Activated CD8-positive, alpha-beta T cell treated with anti-CD3 and anti-CD28 coated beads, Interleukin-2, amount 10 ng/mL, durations not matched to agents 7 days and 5 days (primary cell): ENCODE measurements around the gene GPR132. TPM values are rescaled to one million over a fixed set of nuclear protein-coding genes. Genes with fewer than 3 reads are reported as not detected.
"Not testable (repeated sequence)": the region's sequence is repeated elsewhere in the genome, so short reads cannot be mapped to it uniquely, and the experiment has no call there.

Source experiments
- ATAC-seq: fragments of 150-1000 bp; cut with Tn5 transposase; one replicate; pipeline ENCODE4 v1.10.0; 2021; ENCODE audit warnings: moderate library complexity
- CTCF ChIA-PET: fragments of 350-600 bp; sonication (Branson Sonifier 250); formaldehyde crosslinking; loops from one replicate; lab custom pipeline; 2021; ENCODE audit warnings: antibody characterized with exemption; lab: Charles Lee
- POLR2A ChIA-PET: fragments of 350-600 bp; sonication (Branson Sonifier 250); formaldehyde crosslinking; loops from one replicate; lab custom pipeline; 2021; ENCODE audit warnings: antibody characterized with exemption; lab: Charles Lee
- DNase-seq: peaks from one replicate; pipeline ENCODE4 v3.0.0-alpha.2; 2020
- H3K27ac Mint-ChIP-seq: one replicate; pipeline ENCODE4 v1.8.0; 2021; ENCODE audit warnings: mild to moderate bottlenecking, mixed read lengths
- H3K27me3 Mint-ChIP-seq: one replicate; pipeline ENCODE4 v1.8.0; 2021; ENCODE audit warnings: low read depth, mixed read lengths
- H3K36me3 Mint-ChIP-seq: one replicate; pipeline ENCODE4 v1.8.0; 2021; ENCODE audit warnings: low read depth, mixed read lengths
- H3K4me1 Mint-ChIP-seq: one replicate; pipeline ENCODE4 v1.8.0; 2021; ENCODE audit warnings: low read depth, mixed read lengths
- H3K4me3 Mint-ChIP-seq: one replicate; pipeline ENCODE4 v1.8.0; 2021; ENCODE audit warnings: mild to moderate bottlenecking, mixed read lengths
- H3K9me3 Mint-ChIP-seq: one replicate; pipeline ENCODE4 v1.8.0; 2022; ENCODE audit warnings: mixed read lengths; ENCODE audit not compliant: insufficient read depth
- total RNA-seq, 2 experiments: library from RNA; stranded (reverse); gene quantifications; one replicate each; pipeline ENCODE4 v1.2.3, GENCODE V29; 2021

GPR132 gene
- total RNA-seq, 2 experiments from 2014 or later, result 35.7 to 40.4 TPM

GRCh38 chr14:105067140-105067968 lies 2.1 kb upstream of the GPR132 start:
- ChIA-PET POLR2A (interaction anchor here (1.2 to 3.4 kb wide), 2 partner anchors 8 to 15 kb away, joined by 4 to 66 read pairs; no protein-coding TSS in a partner anchor), CTCF (interaction anchor here (0.5 to 12.2 kb wide), 6 partner anchors 8 to 23 kb away, joined by 3 to 134 read pairs (median 4); no protein-coding TSS in a partner anchor)
- H3K36me3 Mint-ChIP-seq, result peaks cover 16% of the 10 kb centered on the region
- no peaks in the 10 kb centered on the region for H3K9me3 Mint-ChIP-seq
- ATAC-seq (no peak), DNase-seq (peak; percentile 60)
- peak overlapping the region; percentile 94 for H3K27ac Mint-ChIP-seq
- H3K4me3 Mint-ChIP-seq, result peak overlapping the region; percentile 38
- H3K27me3 Mint-ChIP-seq, result peaks cover 4% of the 10 kb centered on the region
- H3K4me1 Mint-ChIP-seq, result peaks cover 74% of the 10 kb centered on the region

GRCh38 chr14:105066240-105067071 lies 1.2 kb upstream of the GPR132 start:
- peak overlapping the region; percentile 94 for H3K27ac Mint-ChIP-seq
- H3K36me3 Mint-ChIP-seq, result peaks cover 24% of the 10 kb centered on the region
- ATAC-seq, result no peak
- ChIA-PET CTCF (interaction anchor here (1.1 to 12.2 kb wide), 6 partner anchors 7 to 91 kb away, joined by 3 to 134 read pairs (median 6); no protein-coding TSS in a partner anchor), POLR2A (interaction anchor here (1.1 to 3.4 kb wide), 5 partner anchors 9 to 234 kb away, joined by 6 to 66 read pairs (median 15); partner anchors contain the start of genes BRF1 and CDCA4)
- peaks cover 76% of the 10 kb centered on the region for H3K4me1 Mint-ChIP-seq
- H3K4me3 Mint-ChIP-seq, result peak overlapping the region; percentile 88
- no peaks in the 10 kb centered on the region for H3K9me3 Mint-ChIP-seq
- no peaks in the 10 kb centered on the region for H3K27me3 Mint-ChIP-seq
- DNase-seq, result no peak

DNA sequence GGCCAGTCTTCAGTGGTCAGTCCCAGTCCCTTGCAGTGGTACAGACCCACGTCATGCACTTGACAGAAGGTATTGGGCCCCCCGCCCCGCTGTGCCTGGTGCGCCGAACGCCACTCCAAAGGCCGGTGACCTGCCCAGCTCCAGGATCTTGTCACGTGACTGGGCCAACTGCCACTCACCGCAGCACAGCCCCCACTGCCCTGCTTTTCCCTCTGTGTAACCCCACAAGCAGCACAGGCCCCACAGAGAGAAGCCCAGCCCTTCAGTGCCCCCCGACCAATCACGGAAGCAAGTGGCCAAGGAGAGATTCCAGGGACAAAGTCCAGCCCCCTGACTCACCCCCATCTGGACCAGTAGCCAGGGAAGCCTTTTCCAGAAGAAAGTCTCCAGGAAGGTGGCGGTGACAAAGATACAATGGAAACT lies 498 bp downstream of the GPR132 start:
- DNase-seq (peak; percentile 62), ATAC-seq (peak; percentile 1)
- H3K4me1 Mint-ChIP-seq, result peaks cover 74% of the 10 kb centered on the region
- peaks cover 28% of the 10 kb centered on the region for H3K36me3 Mint-ChIP-seq
- H3K27me3 Mint-ChIP-seq, result no peaks in the 10 kb centered on the region
- ChIA-PET CTCF (interaction anchor here (0.9 to 12.2 kb wide), 6 partner anchors 8 to 287 kb away, joined by 3 to 134 read pairs (median 6); no protein-coding TSS in a partner anchor), POLR2A (interaction anchor here (0.6 to 3.4 kb wide), 8 partner anchors 11 to 463 kb away, joined by 3 to 66 read pairs (median 4); partner anchors contain the start of gene BRF1)
- H3K27ac Mint-ChIP-seq, result peak overlapping the region; percentile 94
- peak overlapping the region; percentile 88 for H3K4me3 Mint-ChIP-seq
- H3K9me3 Mint-ChIP-seq, result no peaks in the 10 kb centered on the region

DNA sequence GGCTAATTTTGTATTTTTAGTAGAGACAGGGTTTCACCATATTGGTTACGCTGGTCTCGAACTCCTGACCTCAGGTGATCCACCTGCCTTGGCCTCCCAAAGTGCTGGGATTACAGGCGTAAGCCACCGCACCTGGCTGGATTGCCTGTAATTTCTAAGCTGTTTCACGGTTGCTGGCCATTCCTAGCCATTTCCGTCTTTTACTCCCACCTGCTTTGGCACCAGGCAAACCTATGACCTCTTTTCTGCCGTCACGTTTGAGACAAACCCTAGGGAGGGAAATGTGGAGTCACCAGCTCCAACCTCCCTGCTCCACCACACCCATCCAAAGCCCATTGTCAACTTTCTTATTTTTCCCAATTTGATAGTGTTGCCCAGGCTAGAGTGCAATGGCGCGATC lies 1.2 kb downstream of the GPR132 start:
- Mint-ChIP-seq H3K36me3 (peaks cover 35% of the 10 kb centered on the region), H3K27me3 (no peaks in the 10 kb centered on the region), H3K9me3 (no peaks in the 10 kb centered on the region), H3K27ac (peak overlapping the region; percentile 94), H3K4me3 (peak overlapping the region; percentile 88), H3K4me1 (peaks cover 76% of the 10 kb centered on the region)
- ChIA-PET POLR2A (interaction anchor here (0.8 to 3.4 kb wide), 4 partner anchors 12 to 237 kb away, joined by 3 to 66 read pairs (median 15); partner anchors contain the start of gene BRF1), CTCF (interaction anchor here (8.6 to 12.2 kb wide), 2 partner anchors 19 to 24 kb away, joined by 92 to 134 read pairs; no protein-coding TSS in a partner anchor)
- ATAC-seq (no peak), DNase-seq (no peak)

DNA sequence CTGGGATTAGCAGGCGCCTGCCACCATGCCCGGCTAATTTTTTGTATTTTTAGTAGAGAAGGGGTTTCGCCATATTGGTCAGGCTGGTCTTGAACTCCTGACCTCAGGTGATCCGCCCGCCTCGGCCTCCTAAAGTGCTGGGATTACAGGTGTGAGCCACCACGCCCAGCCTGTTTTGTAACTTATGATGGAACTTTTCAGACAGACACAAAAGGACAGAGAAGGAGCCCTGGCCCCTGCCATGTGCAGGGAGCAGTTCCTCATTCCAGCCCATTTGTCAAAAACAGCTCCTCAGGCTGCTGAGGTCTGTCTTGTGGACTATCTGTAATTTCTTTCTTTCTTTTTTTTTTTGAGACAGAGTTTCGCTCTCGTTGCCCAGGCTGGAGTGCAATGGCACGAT lies 1.7 kb downstream of the GPR132 start:
- H3K27ac Mint-ChIP-seq, result peak overlapping the region; percentile 94
- ATAC-seq, H3K9me3 Mint-ChIP-seq, H3K27me3 Mint-ChIP-seq, DNase-seq: not testable (repeated sequence)
- ChIA-PET POLR2A (interaction anchor here (1.5 to 3.4 kb wide), 2 partner anchors 12 to 229 kb away, joined by 3 to 66 read pairs; no protein-coding TSS in a partner anchor), CTCF (interaction anchor here (0.8 to 12.2 kb wide), 3 partner anchors 11 to 25 kb away, joined by 4 to 134 read pairs (median 92); no protein-coding TSS in a partner anchor)
- H3K4me1 Mint-ChIP-seq, result peaks cover 77% of the 10 kb centered on the region
- H3K4me3 Mint-ChIP-seq, result peak overlapping the region; percentile 88
- peaks cover 36% of the 10 kb centered on the region for H3K36me3 Mint-ChIP-seq

DNA sequence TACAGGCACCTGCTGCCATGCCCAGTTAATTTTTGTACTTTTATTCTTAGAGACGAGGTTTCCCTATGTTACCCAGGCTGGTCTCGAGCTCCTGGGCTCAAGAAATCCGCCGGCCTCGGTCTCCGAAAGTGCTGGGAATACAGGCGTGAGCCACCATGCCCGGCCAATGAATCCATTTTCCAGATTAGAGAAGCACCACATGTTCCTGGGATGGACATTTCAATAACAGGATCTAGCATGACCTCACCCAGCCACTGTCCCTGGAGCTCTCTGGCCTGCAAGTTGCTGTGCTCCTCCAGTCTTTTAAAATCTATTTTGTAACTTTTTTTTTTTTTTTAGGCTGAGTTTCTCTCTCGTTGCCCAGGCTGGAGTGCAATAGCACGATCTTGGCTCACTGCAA lies 2.2 kb downstream of the GPR132 start:
- Mint-ChIP-seq H3K36me3 (peaks cover 39% of the 10 kb centered on the region), H3K4me3 (peak overlapping the region; percentile 88), H3K4me1 (peaks cover 81% of the 10 kb centered on the region), H3K27me3 (no peaks in the 10 kb centered on the region), H3K9me3 (no peaks in the 10 kb centered on the region), H3K27ac (peak overlapping the region; percentile 94)
- ChIA-PET CTCF (interaction anchor here (0.8 to 12.2 kb wide), 3 partner anchors 11 to 25 kb away, joined by 4 to 134 read pairs (median 92); no protein-coding TSS in a partner anchor), POLR2A (interaction anchor here (0.6 to 2.1 kb wide), 4 partner anchors 12 to 1838 kb away, joined by 3 to 14 read pairs (median 6); no protein-coding TSS in a partner anchor)
- DNase-seq, result no peak
- no peak for ATAC-seq

DNA sequence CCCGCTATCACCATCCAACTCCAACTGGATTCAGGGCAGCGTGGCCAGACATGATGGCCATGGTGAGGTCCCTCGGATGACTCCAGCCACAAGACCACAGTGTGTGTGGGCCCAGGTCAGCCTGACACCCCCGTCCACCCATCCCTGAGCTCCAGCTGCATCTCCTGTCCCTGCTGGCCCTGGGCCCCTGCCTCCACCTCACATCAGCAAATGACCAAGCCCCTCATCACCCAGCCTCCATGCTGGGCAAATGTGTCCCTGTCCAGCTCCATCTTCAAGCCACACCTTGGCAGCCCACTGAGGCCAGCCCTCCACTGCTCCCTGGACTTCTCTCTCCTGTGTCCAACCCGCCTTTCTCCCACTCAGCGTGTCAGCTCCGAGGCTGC lies 3.2 kb downstream of the GPR132 start:
- H3K27me3 Mint-ChIP-seq, result no peaks in the 10 kb centered on the region
- ATAC-seq, result no peak
- POLR2A ChIA-PET, result interaction anchor here (1.1 to 2.1 kb wide), 4 partner anchors 13 to 231 kb away, joined by 3 to 14 read pairs (median 4); no protein-coding TSS in a partner anchor
- peaks cover 75% of the 10 kb centered on the region for H3K4me1 Mint-ChIP-seq
- DNase-seq, result no peak
- H3K36me3 Mint-ChIP-seq, result peaks cover 41% of the 10 kb centered on the region
- CTCF ChIA-PET, result interaction anchor here (1.3 to 12.2 kb wide), 4 partner anchors 9 to 26 kb away, joined by 3 to 134 read pairs (median 50); no protein-coding TSS in a partner anchor
- H3K9me3 Mint-ChIP-seq, result no peaks in the 10 kb centered on the region
- peak overlapping the region; percentile 93 for H3K27ac Mint-ChIP-seq
- H3K4me3 Mint-ChIP-seq, result peak overlapping the region; percentile 88

DNA sequence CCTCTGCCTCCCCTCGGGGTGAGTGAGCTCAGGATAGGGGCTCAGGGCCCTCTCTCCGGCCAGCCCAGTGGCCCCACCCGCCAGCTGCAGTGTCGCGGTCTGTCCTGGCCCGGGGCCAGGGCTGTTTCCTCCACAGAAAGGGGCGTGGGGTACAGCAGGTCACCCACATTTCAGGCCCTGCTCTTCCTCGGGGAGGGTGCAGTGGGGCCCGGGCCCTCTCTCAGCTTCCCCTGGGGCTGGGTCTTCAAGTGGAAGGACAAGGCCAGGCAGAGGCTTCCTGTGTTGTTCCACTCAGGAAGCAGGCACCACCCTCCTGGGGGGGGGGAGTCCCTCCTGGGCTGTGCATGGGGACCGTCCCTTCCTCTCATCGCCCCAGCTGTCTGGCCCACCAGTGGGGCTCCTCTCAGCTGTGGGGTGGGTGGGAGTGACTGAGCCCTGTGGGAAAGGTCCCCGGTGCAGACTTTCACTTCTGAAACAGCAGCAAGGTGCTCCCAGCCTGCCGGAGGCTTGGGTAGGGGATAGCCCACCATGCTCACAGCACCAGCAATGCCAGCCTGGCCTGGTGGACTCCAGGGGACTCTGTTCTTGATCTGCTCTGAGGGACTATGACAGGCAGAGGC lies 3.7 kb downstream of the GPR132 start:
- ATAC-seq (peak; percentile 2), DNase-seq (peak; percentile 50)
- H3K9me3 Mint-ChIP-seq, result no peaks in the 10 kb centered on the region
- H3K27ac Mint-ChIP-seq, result peak overlapping the region; percentile 93
- ChIA-PET CTCF (interaction anchor here (1.3 to 12.2 kb wide), 4 partner anchors 10 to 27 kb away, joined by 3 to 134 read pairs (median 50); no protein-coding TSS in a partner anchor), POLR2A (interaction anchor here (1.1 to 2.1 kb wide), 3 partner anchors 13 to 42 kb away, joined by 3 to 14 read pairs (median 4); no protein-coding TSS in a partner anchor)
- H3K27me3 Mint-ChIP-seq, result no peaks in the 10 kb centered on the region
- peaks cover 46% of the 10 kb centered on the region for H3K36me3 Mint-ChIP-seq
- peak overlapping the region; percentile 88 for H3K4me3 Mint-ChIP-seq
- H3K4me1 Mint-ChIP-seq, result peaks cover 71% of the 10 kb centered on the region

DNA sequence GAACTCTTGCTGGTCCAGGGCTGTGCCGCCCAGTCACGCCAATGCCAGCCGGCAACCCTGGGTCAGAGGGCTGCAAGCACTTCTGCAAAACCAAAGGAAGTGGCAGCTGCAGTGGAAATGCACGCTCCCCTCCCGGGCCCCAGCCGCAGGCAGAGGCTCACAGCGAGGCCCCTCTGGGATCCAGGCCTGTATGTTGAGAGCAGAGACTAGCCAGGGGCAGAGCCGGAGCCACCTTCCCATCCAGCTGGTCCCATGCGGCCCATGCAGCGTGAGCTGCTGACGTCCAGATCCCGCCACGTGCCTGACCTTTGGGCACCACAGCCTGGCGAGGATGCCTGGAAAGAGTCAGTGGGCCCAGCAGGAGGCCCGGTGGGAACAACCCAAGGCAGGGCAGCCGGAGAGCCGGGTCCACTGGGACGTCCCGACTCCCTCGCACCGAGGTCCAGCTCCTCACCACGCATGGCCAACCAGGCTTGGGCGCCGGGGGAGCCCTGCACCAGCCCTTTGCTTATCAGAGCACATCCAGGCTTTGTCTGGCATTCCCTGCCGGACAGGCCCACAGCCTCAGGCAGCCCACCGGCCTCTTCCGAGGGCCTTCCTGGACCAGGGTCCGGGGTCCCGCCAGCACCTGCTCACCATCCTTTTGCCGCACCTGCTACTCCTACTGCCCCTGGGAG lies 4.3 kb downstream of the GPR132 start:
- Mint-ChIP-seq H3K27ac (peak overlapping the region; percentile 93), H3K4me3 (peak overlapping the region; percentile 88), H3K36me3 (peaks cover 50% of the 10 kb centered on the region), H3K27me3 (no peaks in the 10 kb centered on the region), H3K9me3 (no peaks in the 10 kb centered on the region), H3K4me1 (peaks cover 64% of the 10 kb centered on the region)
- ChIA-PET CTCF (interaction anchor here (1.2 to 12.2 kb wide), 4 partner anchors 10 to 85 kb away, joined by 3 to 134 read pairs (median 50); no protein-coding TSS in a partner anchor), POLR2A (interaction anchor here (1.1 to 2.1 kb wide), 3 partner anchors 13 to 42 kb away, joined by 3 to 14 read pairs (median 4); no protein-coding TSS in a partner anchor)
- ATAC-seq, result peak; percentile 13
- DNase-seq, result peak; percentile 66
